DOHH2 (cell line): ENCODE results near the gene SP1.
"Not testable (repeated sequence)": the region's sequence is repeated elsewhere in the genome, so short reads cannot be mapped to it uniquely, and the experiment has no call there.

Source experiments
- H3F3A ChIP-seq: fragments of 200-600 bp; sonication (generic), shearing (Covaris generic); 2 replicates; pipeline ENCODE4 v1.6.0; 2016; ENCODE audit warnings: antibody characterized with exemption, mild to moderate bottlenecking; ENCODE audit not compliant: control insufficient read depth, insufficient read depth
- H3K27ac ChIP-seq: fragments of 200-600 bp; sonication (generic); 2 replicates; pipeline ENCODE4 v1.5.1; 2014; ENCODE audit warnings: low read depth, mild to moderate bottlenecking, low read length, moderate library complexity
- H3K27me3 ChIP-seq: fragments of 200-600 bp; sonication (generic); 2 replicates; pipeline ENCODE4 v1.6.1; 2014; ENCODE audit warnings: mild to moderate bottlenecking, low read length, mixed read lengths; ENCODE audit not compliant: control insufficient read depth
- H3K36me3 ChIP-seq: fragments of 200-600 bp; sonication (generic); 2 replicates; pipeline ENCODE4 v1.6.1; 2014; ENCODE audit warnings: mild to moderate bottlenecking, low read length, moderate library complexity, mixed read lengths; ENCODE audit not compliant: control insufficient read depth
- H3K4me1 ChIP-seq: fragments of 200-600 bp; sonication (generic); 2 replicates; pipeline ENCODE4 v1.6.1; 2014; ENCODE audit warnings: mild to moderate bottlenecking, low read length, mixed read lengths; ENCODE audit not compliant: control insufficient read depth
- H3K4me2 ChIP-seq: fragments of 200-600 bp; sonication (generic); 2 replicates; pipeline ENCODE4 v1.6.0; 2014; ENCODE audit warnings: mild to moderate bottlenecking, low read length, moderate library complexity
- H3K4me3 ChIP-seq: fragments of 200-600 bp; sonication (generic); 2 replicates; pipeline ENCODE4 v1.5.1; 2014; ENCODE audit warnings: mild to moderate bottlenecking, low read length, mixed read lengths
- H3K79me2 ChIP-seq: fragments of 200-600 bp; sonication (generic); 2 replicates; pipeline ENCODE4 v1.6.1; 2014; ENCODE audit warnings: mild to moderate bottlenecking, low read length, mixed read lengths; ENCODE audit not compliant: control insufficient read depth
- H3K9me2 ChIP-seq: fragments of 200-600 bp; sonication (generic); replicated peaks from 2 replicates; pipeline ENCODE4 v1.6.1; 2014; ENCODE audit warnings: mild to moderate bottlenecking, low read length, mixed read lengths; ENCODE audit not compliant: control insufficient read depth
- H3K9me3 ChIP-seq: fragments of 200-600 bp; sonication (generic); 2 replicates; pipeline ENCODE4 v1.6.1; 2014; ENCODE audit warnings: antibody characterized with exemption, low read length, mixed read lengths; ENCODE audit not compliant: control insufficient read depth, insufficient read depth
- H4K20me1 ChIP-seq: fragments of 200-600 bp; sonication (generic); 2 replicates; pipeline ENCODE4 v1.6.0; 2014; ENCODE audit warnings: low read depth, mild to moderate bottlenecking, antibody characterized with exemption, low read length, moderate library complexity; ENCODE audit not compliant: control insufficient read depth, insufficient read depth
- CTCF ChIP-seq: fragments of 200-600 bp; sonication (generic); IDR thresholded peaks from one replicate; pipeline ENCODE4 v1.5.1; 2014; ENCODE audit warnings: antibody characterized with exemption, mild to moderate bottlenecking, low read depth, low read length; ENCODE audit not compliant: poor library complexity, severe bottlenecking
- EZH2phosphoT487 ChIP-seq: fragments of 200-600 bp; sonication (generic); IDR thresholded peaks from 2 replicates; pipeline ENCODE4 v1.6.1; 2017; ENCODE audit warnings: borderline replicate concordance, mild to moderate bottlenecking, antibody characterized with exemption, low read length, moderate library complexity, mixed read lengths

The SP1 gene

GRCh38 chr12:53410951-53411350, 31.0 kb downstream of the SP1 start:
- Histone ChIP-seq H3K79me2 (no peaks in the 10 kb centered on the region), H3K4me2 (no peak overlapping the region), H3F3A (peaks cover 5% of the 10 kb centered on the region; the same call in 1 of the 2 replicates), H3K27ac (no peak overlapping the region), H3K4me1 (peaks cover 35% of the 10 kb centered on the region), H3K9me3 (no peaks in the 10 kb centered on the region), H3K9me2 (no peaks in the 10 kb centered on the region), H3K27me3 (no peaks in the 10 kb centered on the region), H3K4me3 (no peak overlapping the region), H4K20me1 (no peaks in the 10 kb centered on the region), H3K36me3 (peaks cover 44% of the 10 kb centered on the region)
- TF ChIP-seq CTCF: no peak
- no peak for TF ChIP-seq EZH2phosphoT487

- Histone ChIP-seq H3K4me3 (no peak overlapping the region), H3K4me2 (no peak overlapping the region), H3K9me3 (no peaks in the 10 kb centered on the region), H3K27ac (no peak overlapping the region), H3K36me3 (peaks cover 36% of the 10 kb centered on the region), H3K79me2 (no peaks in the 10 kb centered on the region), H3F3A (peaks cover 12% of the 10 kb centered on the region), H4K20me1 (no peaks in the 10 kb centered on the region), H3K9me2 (no peaks in the 10 kb centered on the region), H3K4me1 (peaks cover 61% of the 10 kb centered on the region), H3K27me3 (no peaks in the 10 kb centered on the region)
- TF ChIP-seq EZH2phosphoT487 (no peak), CTCF (no peak)
Observed at GRCh38 chr12:53413485-53414204, 33.7 kb downstream of the SP1 start.

- Histone ChIP-seq H3K9me2 (no peaks in the 10 kb centered on the region), H3K27ac (no peak overlapping the region), H4K20me1 (no peaks in the 10 kb centered on the region), H3K4me3 (no peak overlapping the region), H3K79me2 (no peaks in the 10 kb centered on the region), H3K9me3 (no peaks in the 10 kb centered on the region), H3K4me1 (peaks cover 68% of the 10 kb centered on the region), H3K36me3 (peaks cover 27% of the 10 kb centered on the region), H3F3A (peaks cover 12% of the 10 kb centered on the region), H3K4me2 (no peak overlapping the region), H3K27me3 (no peaks in the 10 kb centered on the region)
- TF ChIP-seq CTCF (no peak), EZH2phosphoT487 (no peak)
Observed at GRCh38 chr12:53414756-53415417, 34.9 kb downstream of the SP1 start.

GRCh38 chr12:53415752-53416389, 35.9 kb downstream of the SP1 start:
- not testable (repeated sequence) for H3K79me2 ChIP-seq, H4K20me1 ChIP-seq, H3K4me3 ChIP-seq, H3K9me3 ChIP-seq, H3K9me2 ChIP-seq, H3K27ac ChIP-seq, H3K27me3 ChIP-seq, H3K4me2 ChIP-seq
- Histone ChIP-seq H3K36me3 (peaks cover 23% of the 10 kb centered on the region), H3K4me1 (peaks cover 72% of the 10 kb centered on the region), H3F3A (peaks cover 12% of the 10 kb centered on the region)

- peaks cover 73% of the 10 kb centered on the region for H3K4me1 ChIP-seq
- not testable (repeated sequence) for H4K20me1 ChIP-seq, H3K9me3 ChIP-seq, H3K9me2 ChIP-seq, H3K79me2 ChIP-seq, H3K27me3 ChIP-seq
- peaks cover 11% of the 10 kb centered on the region for H3K36me3 ChIP-seq
- peak overlapping the region; percentile 54 for H3K4me3 ChIP-seq
- peaks cover 12% of the 10 kb centered on the region for H3F3A ChIP-seq
- H3K4me2 ChIP-seq: peak overlapping the region; percentile 56
- H3K27ac ChIP-seq: peak overlapping the region; percentile 65
Observed at GRCh38 chr12:53417291-53417816, 37.4 kb downstream of the SP1 start.
